HepG2 (cell line): ENCODE data around the gene TMEM9. TPM values are rescaled to one million over a fixed set of nuclear protein-coding genes. Genes with fewer than 3 reads are reported as not detected.

ENCODE experiments used
- ATAC-seq: fragments of 200-7000 bp; cut with Tn5 transposase; 3 replicates; pipeline ENCODE4 v1.9.1; 2020; ENCODE audit warnings: mild to moderate bottlenecking, moderate library complexity
- BruUV-seq: library from RNA; stranded (reverse); fragments of 400-500 nt; replicated peaks from 2 replicates; lab custom pipeline; 2021; lab: Mats Ljungman, UMichigan
- CTCF ChIA-PET: fragments of 300-600 bp; formaldehyde crosslinking; extraction: SDS; loops from one replicate; lab custom pipeline; 2021; ENCODE audit warnings: low total read pairs, inconsistent platforms, low intra/inter-chr PET ratio; lab: Yijun Ruan, JAX
- POLR2A ChIA-PET: fragments of 350-600 bp; sonication (Branson Sonifier 250); formaldehyde crosslinking; loops from one replicate; lab custom pipeline; 2020; ENCODE audit warnings: antibody characterized with exemption, inconsistent platforms; lab: Yijun Ruan, JAX
- DNase-seq: peaks from one replicate; pipeline ENCODE4 v3.0.0-alpha.2; 2015; ENCODE audit warnings: low spot score
- FAIRE-seq: peaks from 3 replicates; lab custom pipeline; 2011; peaks lifted over from hg19 to GRCh38; lab: Jason Lieb, UNC
- H2AFZ ChIP-seq: one replicate; pipeline ENCODE4 v1.6.1; 2011; ENCODE audit warnings: low read length, inconsistent platforms
- H3K27ac ChIP-seq: fragments of 300-600 bp; 3 replicates; pipeline ENCODE4 v1.8.0; 2011; ENCODE audit warnings: mixed run types, mild to moderate bottlenecking, mixed read lengths, low read length, inconsistent platforms; ENCODE audit not compliant: insufficient read depth; ENCODE audit errors: extremely low read length
- H3K27me3 ChIP-seq, 2 experiments: fragments of 200-600 bp in 1 of 2; 2 replicates in 1 of 2; 3 replicates in 1 of 2; pipeline versions ENCODE4 v1.6.0 to v1.8.0; 2011; ENCODE audit warnings: low read length in 2 of 2, mild to moderate bottlenecking in 2 of 2, moderate library complexity in 2 of 2, inconsistent platforms in 1 of 2; ENCODE audit not compliant: insufficient read depth in 2 of 2, control insufficient read depth in 1 of 2
- H3K36me3 ChIP-seq, 2 experiments: fragments of 200-600 bp in 1 of 2; replicated peaks in 1 of 2; 2 replicates in 1 of 2; 3 replicates in 1 of 2; pipeline versions ENCODE4 v1.5.1 to v1.8.0; 2011; ENCODE audit warnings: low read length in 2 of 2, inconsistent platforms in 1 of 2; ENCODE audit not compliant: insufficient read depth in 2 of 2, control insufficient read depth in 1 of 2
- H3K4me1 ChIP-seq: 2 replicates; pipeline ENCODE4 v1.5.1; 2012; ENCODE audit warnings: low read length, inconsistent platforms; ENCODE audit not compliant: insufficient read depth
- H3K4me2 ChIP-seq: 2 replicates; pipeline ENCODE4 v1.6.0; 2011; ENCODE audit warnings: low read depth, low read length, inconsistent platforms
- H3K4me3 ChIP-seq, 3 experiments: fragments of 200-600 bp in 1 of 3; sonication (generic), shearing (Covaris generic) in 1 of 3; replicated peaks in 1 of 3; 2 replicates each; pipeline ENCODE4 v1.5.1; 2011 to 2016; ENCODE audit warnings: low read length in 3 of 3, inconsistent platforms in 2 of 3, low read depth in 2 of 3, mild to moderate bottlenecking in 2 of 3, control low read depth in 1 of 3, mixed read lengths in 1 of 3; ENCODE audit not compliant: insufficient read depth in 1 of 3
- H3K79me2 ChIP-seq: one replicate; pipeline ENCODE4 v1.6.1; 2011; ENCODE audit warnings: low read length, inconsistent platforms; ENCODE audit not compliant: insufficient read depth
- H3K9ac ChIP-seq: 2 replicates; pipeline ENCODE4 v1.6.0; 2011; ENCODE audit warnings: mild to moderate bottlenecking, low read depth, low read length, inconsistent platforms; ENCODE audit not compliant: insufficient read depth
- H3K9me3 ChIP-seq: 2 replicates; pipeline ENCODE4 v1.5.1; 2012; ENCODE audit warnings: mild to moderate bottlenecking, low read length
- H4K20me1 ChIP-seq: 2 replicates; pipeline ENCODE4 v1.6.0; 2011; ENCODE audit warnings: inconsistent platforms, mild to moderate bottlenecking, low read length, moderate library complexity; ENCODE audit not compliant: insufficient read depth
- HNRNPH1 ChIP-seq: fragments of 200-400 bp; formaldehyde crosslinking; optimal IDR thresholded peaks from 2 replicates; pipeline ENCODE3; 2017; ENCODE audit warnings: mild to moderate bottlenecking, low read depth, low read length
- ZFP36L1 ChIP-seq: sonication (generic); formaldehyde crosslinking; IDR thresholded peaks from 2 replicates; pipeline ENCODE4 v1.8.0; 2022; ENCODE audit warnings: mild to moderate bottlenecking, missing genetic modification reagents, moderate library complexity
- ZNF543 ChIP-seq: sonication (generic); formaldehyde crosslinking; IDR thresholded peaks from 2 replicates; pipeline ENCODE4 v1.4.0; 2020; ENCODE audit warnings: mild to moderate bottlenecking, missing genetic modification reagents
- ZNF768 ChIP-seq: sonication (generic); formaldehyde crosslinking; IDR thresholded peaks from 2 replicates; pipeline ENCODE4 v1.4.0; 2020; ENCODE audit warnings: missing genetic modification reagents
- ZNF891 ChIP-seq: sonication (generic); formaldehyde crosslinking; IDR thresholded peaks from 2 replicates; pipeline ENCODE4 v1.5.0; 2020; ENCODE audit warnings: mild to moderate bottlenecking, missing genetic modification reagents
- WGBS: methylation state at CpG from one replicate; pipeline ENCODE4 v1.1.6; 2017; ENCODE audit warnings: low lambda C conversion rate; 5-methylcytosine and 5-hydroxymethylcytosine counted together
- in situ Hi-C: cut with HindIII; loops from 2 replicates; pipeline ENCODE4 v1.10.0; 2017; ENCODE audit warnings: low pct_unique_long_range_greater_than_20kb; ENCODE audit not compliant: extremely low pct_ligation_motif_present
- intact Hi-C: fragments of 100-400 bp; cut with micrococcal nuclease; formaldehyde crosslinking; loops from one replicate; pipeline ENCODE4 v1.10.0; 2022; ENCODE audit not compliant: unreplicated experiment
- polyA plus RNA-seq, 8 experiments: library from polyadenylated mRNA; depleted of rRNA in 3 of 8; stranded (reverse) in 7 of 8; unstranded in 1 of 8; fragments of >200 nt; fragmentation: Illumina TruSeq in 4 of 8; extraction: Trizol in 4 of 8; gene quantifications; 2 replicates each; pipeline versions ENCODE4 v1.2.1 to v1.2.3, GENCODE V29; 2011 to 2016; ENCODE audit warnings: low read depth in 4 of 8, missing spikeins in 1 of 8, mixed read lengths in 1 of 8; ENCODE audit not compliant: insufficient read depth in 1 of 8
- total RNA-seq, 5 experiments: library from RNA; depleted of rRNA; stranded (reverse); fragments of >200 nt; fragmentation: Illumina TruSeq; extraction: Trizol; gene quantifications; 2 replicates each; pipeline ENCODE4 v1.2.3, GENCODE V29; 2016; ENCODE audit warnings: low read depth in 1 of 5
- TF ChIP-seq, protein P1 (sequence below): sonication (generic); formaldehyde crosslinking; IDR thresholded peaks from 2 replicates; pipeline ENCODE4 v1.4.0; 2020; ENCODE audit warnings: missing genetic modification reagents
- TF ChIP-seq, protein P2 (sequence below): sonication (generic); formaldehyde crosslinking; IDR thresholded peaks from 2 replicates; pipeline ENCODE4 v1.5.0; 2020; ENCODE audit warnings: mild to moderate bottlenecking, missing genetic modification reagents, moderate library complexity

TMEM9 gene
- total and polyA plus RNA-seq, 2 of the 13 experiments (the other 11 are each of a cell fraction or from before 2014, with no cell fraction given): 60.9 to 102 TPM

DNA sequence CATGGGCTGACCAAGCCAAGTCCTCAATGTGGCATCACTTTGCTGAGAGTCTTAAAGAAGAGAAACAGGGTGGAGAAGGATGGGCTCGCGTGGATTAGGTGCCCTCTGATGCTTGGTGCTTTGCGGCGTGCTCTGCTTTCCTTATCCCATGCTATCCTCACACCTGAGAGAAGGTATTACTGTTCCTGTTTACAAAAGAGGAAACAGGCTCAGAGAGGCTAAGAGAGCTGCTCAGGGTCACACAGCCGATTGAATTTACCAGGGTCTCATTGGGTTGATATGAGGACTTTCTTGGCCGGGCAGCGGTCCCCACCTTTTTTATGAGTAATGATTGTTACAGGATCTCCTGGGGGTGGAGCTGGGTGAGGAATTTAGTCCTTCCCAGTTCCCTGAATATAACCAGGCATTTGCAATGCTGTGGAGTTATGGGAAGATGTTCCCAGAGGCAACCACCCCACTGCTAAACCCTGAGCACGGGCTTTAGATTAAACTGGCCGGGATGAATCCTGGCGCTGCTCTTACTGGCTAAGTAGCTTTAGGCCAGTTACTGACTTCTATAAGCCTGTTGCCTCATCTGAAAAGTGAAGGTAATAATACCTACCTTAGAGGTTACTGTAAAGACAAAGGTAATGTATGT, 31.8 kb downstream of the TMEM9 start:
- H4K20me1 ChIP-seq: no peaks in the 10 kb centered on the region
- H3K9me3 ChIP-seq: no peaks in the 10 kb centered on the region
- intact Hi-C loops (no loop called here), in situ Hi-C loops (no loop called here)
- BruUV-seq: no TSS peak
- peaks cover 6 to 65% of the 10 kb centered on the region in 2 experiments for H3K27me3 ChIP-seq
- TF ChIP-seq ZNF543 (CRISPR knock-in tag): no peak
- peak; percentile 12; the same call in 1 of the 2 replicates for TF ChIP-seq ZNF768 (CRISPR knock-in tag)
- 5% methylated on average over 10 of the region's 10 CpGs for WGBS
- H3K4me2 ChIP-seq: no peak overlapping the region
- ChIA-PET POLR2A (no interaction called here), CTCF (no interaction called here)
- DNase-seq (no peak), ATAC-seq (no peak), FAIRE-seq (no peak)
- no peaks in the 10 kb centered on the region for H3K36me3 ChIP-seq
- H3K4me3 ChIP-seq: no peak overlapping the region
- H2AFZ ChIP-seq: no peak overlapping the region
- peaks cover 11% of the 10 kb centered on the region for H3K4me1 ChIP-seq
- no peaks in the 10 kb centered on the region for H3K79me2 ChIP-seq
- H3K27ac ChIP-seq: no peak overlapping the region
- H3K9ac ChIP-seq: no peak overlapping the region

DNA sequence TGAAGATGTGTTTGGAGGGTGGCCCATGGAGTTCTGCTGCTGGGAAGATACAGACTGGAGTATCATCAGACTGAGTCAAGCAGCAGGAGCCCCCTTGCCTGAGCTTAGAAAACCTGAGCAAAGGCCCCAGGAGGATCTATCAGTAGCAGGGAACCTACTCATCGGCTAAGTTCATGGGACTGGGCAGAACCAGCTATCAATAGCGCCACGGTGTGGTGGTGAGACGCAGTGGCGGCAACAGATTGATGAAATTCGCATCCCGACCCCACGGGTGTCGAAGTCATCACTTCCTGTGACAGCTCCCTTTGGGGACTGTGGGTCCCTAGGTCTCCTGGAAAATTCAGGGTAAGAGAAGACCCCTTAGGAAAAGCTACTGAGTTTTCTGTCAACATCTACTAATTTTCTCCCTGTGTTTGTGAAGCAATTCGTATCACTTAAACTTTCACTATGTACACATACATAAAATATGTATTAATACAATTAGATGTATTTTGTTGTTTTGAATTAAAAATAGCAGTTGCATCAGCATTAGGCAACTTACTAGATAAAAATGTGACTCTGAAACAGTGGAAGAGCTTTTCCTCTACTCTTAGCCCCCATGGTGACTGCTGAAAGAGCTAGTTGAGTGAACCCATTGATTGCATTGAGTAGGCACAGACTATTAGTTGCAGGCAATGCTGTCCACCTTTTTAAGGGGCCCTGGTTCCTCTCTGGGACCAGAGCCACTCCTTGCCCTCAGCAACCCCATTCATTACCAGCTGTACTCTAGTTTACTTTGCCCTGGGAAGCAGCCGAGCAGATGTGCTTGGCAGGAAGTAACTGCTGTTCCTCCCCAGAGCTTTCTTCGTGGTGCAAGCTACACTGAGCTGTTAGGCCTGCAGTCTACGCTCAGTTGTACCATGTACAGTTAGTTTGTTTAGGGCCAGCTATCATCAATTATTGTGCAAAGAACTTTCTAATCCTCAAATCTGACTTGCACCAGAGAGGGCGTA, 34.8 kb downstream of the TMEM9 start:
- ATAC-seq: peak; percentile 63
- Histone ChIP-seq H3K9me3 (no peaks in the 10 kb centered on the region), H3K79me2 (no peaks in the 10 kb centered on the region), H3K27ac (no peak overlapping the region), H3K4me1 (no peaks in the 10 kb centered on the region), H2AFZ (no peak overlapping the region), H3K9ac (no peak overlapping the region), H3K4me2 (no peak overlapping the region), H4K20me1 (no peaks in the 10 kb centered on the region), H3K27me3 (peaks cover 4 to 48% of the 10 kb centered on the region in 2 experiments; a peak in 4 of 5 replicates), H3K4me3 (no peak overlapping the region), H3K36me3 (no peaks in the 10 kb centered on the region)
- in situ Hi-C loops: loop anchor here (10.0 kb wide), 1 partner anchor 145 kb away; no protein-coding TSS in a partner anchor
- no TSS peak for BruUV-seq
- ChIA-PET CTCF (no interaction called here), POLR2A (no interaction called here)
- WGBS: 35% methylated on average over 6 of the region's 14 CpGs
- DNase-seq: peak; percentile 22
- intact Hi-C loops: loop anchor here (10.0 kb wide), 1 partner anchor 225 kb away; the partner anchor contains the start of gene INAVA
- no peak for FAIRE-seq
- TF ChIP-seq ZFP36L1 (CRISPR knock-in tag) (no peak), ZNF891 (CRISPR knock-in tag) (no peak), HNRNPH1 (no peak)
- TF ChIP-seq, protein P1, sequence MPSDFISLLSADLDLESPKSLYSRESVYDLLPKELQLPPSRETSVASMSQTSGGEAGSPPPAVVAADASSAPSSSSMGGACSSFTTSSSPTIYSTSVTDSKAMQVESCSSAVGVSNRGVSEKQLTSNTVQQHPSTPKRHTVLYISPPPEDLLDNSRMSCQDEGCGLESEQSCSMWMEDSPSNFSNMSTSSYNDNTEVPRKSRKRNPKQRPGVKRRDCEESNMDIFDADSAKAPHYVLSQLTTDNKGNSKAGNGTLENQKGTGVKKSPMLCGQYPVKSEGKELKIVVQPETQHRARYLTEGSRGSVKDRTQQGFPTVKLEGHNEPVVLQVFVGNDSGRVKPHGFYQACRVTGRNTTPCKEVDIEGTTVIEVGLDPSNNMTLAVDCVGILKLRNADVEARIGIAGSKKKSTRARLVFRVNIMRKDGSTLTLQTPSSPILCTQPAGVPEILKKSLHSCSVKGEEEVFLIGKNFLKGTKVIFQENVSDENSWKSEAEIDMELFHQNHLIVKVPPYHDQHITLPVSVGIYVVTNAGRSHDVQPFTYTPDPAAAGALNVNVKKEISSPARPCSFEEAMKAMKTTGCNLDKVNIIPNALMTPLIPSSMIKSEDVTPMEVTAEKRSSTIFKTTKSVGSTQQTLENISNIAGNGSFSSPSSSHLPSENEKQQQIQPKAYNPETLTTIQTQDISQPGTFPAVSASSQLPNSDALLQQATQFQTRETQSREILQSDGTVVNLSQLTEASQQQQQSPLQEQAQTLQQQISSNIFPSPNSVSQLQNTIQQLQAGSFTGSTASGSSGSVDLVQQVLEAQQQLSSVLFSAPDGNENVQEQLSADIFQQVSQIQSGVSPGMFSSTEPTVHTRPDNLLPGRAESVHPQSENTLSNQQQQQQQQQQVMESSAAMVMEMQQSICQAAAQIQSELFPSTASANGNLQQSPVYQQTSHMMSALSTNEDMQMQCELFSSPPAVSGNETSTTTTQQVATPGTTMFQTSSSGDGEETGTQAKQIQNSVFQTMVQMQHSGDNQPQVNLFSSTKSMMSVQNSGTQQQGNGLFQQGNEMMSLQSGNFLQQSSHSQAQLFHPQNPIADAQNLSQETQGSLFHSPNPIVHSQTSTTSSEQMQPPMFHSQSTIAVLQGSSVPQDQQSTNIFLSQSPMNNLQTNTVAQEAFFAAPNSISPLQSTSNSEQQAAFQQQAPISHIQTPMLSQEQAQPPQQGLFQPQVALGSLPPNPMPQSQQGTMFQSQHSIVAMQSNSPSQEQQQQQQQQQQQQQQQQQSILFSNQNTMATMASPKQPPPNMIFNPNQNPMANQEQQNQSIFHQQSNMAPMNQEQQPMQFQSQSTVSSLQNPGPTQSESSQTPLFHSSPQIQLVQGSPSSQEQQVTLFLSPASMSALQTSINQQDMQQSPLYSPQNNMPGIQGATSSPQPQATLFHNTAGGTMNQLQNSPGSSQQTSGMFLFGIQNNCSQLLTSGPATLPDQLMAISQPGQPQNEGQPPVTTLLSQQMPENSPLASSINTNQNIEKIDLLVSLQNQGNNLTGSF (CRISPR knock-in tag): no peak
- TF ChIP-seq, protein P2, sequence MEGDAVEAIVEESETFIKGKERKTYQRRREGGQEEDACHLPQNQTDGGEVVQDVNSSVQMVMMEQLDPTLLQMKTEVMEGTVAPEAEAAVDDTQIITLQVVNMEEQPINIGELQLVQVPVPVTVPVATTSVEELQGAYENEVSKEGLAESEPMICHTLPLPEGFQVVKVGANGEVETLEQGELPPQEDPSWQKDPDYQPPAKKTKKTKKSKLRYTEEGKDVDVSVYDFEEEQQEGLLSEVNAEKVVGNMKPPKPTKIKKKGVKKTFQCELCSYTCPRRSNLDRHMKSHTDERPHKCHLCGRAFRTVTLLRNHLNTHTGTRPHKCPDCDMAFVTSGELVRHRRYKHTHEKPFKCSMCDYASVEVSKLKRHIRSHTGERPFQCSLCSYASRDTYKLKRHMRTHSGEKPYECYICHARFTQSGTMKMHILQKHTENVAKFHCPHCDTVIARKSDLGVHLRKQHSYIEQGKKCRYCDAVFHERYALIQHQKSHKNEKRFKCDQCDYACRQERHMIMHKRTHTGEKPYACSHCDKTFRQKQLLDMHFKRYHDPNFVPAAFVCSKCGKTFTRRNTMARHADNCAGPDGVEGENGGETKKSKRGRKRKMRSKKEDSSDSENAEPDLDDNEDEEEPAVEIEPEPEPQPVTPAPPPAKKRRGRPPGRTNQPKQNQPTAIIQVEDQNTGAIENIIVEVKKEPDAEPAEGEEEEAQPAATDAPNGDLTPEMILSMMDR (CRISPR knock-in tag): peak; percentile 75
